ENCODE measurements around the gene STT3A.

DNA sequence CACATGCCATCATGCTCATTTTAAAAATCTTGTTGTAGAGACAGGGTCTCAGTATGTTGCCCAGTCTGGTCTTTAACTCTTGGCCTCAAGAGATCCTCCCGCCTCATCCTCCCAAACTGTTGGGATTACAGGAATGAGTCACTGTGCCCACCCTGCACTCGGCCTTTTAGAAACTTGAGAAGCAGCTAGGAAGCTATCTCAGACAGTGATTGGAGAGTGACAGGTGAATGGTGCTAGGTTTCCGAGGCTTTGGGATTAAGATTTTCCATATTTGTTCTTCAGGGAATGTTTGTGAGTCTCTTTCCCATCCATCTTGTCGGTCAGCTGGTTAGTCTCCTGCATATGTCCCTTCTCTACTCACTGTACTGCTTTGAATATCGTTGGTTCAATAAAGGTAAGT is 12.8 kb upstream of the STT3A start:
- TF ChIP-seq CTCF (IDR thresholded peaks at IDR 0.05 in 8 of 11, conservative IDR thresholded peaks at IDR 0.05 in 3 of 11) (no peak), POLR2A (IDR thresholded peaks at IDR 0.05) (no peak), POLR2AphosphoS5 (IDR thresholded peaks at IDR 0.05) (no peak)
